Measurements from ENCODE around the gene HMGB4. TPM values are rescaled to one million over a fixed set of nuclear protein-coding genes. Genes with fewer than 3 reads are reported as not detected.

Gene HMGB4
- total and polyA plus RNA-seq, 9 of the 15 experiments (the other 6 are each of a cell fraction or from before 2014, with no cell fraction given), result not detected

DNA sequence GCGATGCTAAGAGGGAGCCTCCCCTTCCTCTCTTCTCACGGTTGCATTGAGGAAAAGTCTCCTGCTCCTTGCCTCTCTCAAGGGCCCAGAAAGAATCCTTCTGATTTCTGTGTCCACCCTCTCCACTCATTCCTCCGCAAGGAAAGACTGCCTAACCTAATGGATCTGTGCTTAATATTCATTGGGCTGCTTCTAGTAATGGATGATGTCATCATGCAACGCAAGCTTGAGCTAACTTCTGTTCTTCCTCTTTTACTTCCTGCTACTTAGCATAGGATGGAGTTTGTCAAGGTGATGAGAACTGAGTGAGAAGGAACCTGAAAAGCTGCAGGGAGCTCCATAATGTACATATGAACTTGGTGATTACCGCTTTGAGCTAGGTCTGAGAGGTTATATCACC is 35.2 kb upstream of the HMGB4 start:
- POLR2A ChIA-PET, result no interaction called here
- no peaks in the 10 kb centered on the region for H3K9me1 ChIP-seq (ENCODE audit: control insufficient read depth, insufficient read depth, low read length)
- DNase-seq (ENCODE audit: extremely low read depth in 1 of 4, low spot score in 3 of 4) (no peak), ATAC-seq (no peak), FAIRE-seq (no peak)
- intact Hi-C loops (cut with micrococcal nuclease) (no loop called here), in situ Hi-C loops (cut with MboI) (no loop called here)
- 2% methylated on average over 5 of the region's 5 CpGs for WGBS (ENCODE audit: insufficient coverage, low coverage, missing lambda C conversion rate)
- no peaks in the 10 kb centered on the region for H3K4me1 ChIP-seq (replicated peaks in 1 of 2; ENCODE audit: control insufficient read depth in 2 of 2, insufficient read depth in 2 of 2, low read length in 2 of 2)
- H3K79me2 ChIP-seq (ENCODE audit: control insufficient read depth, insufficient read depth, low read length), result no peaks in the 10 kb centered on the region
- no peaks in the 10 kb centered on the region; the same call in 1 of the 2 replicates for H4K20me1 ChIP-seq (replicated peaks; ENCODE audit: control insufficient read depth, insufficient read depth, low read length)
- H3K4me3 ChIP-seq, result no peak overlapping the region
- no peak overlapping the region for H3K4me2 ChIP-seq (ENCODE audit: insufficient read depth, low read length)
- H3K36me3 ChIP-seq (ENCODE audit: control insufficient read depth, insufficient read depth, low read length), result no peaks in the 10 kb centered on the region
- H2AFZ ChIP-seq (ENCODE audit: low read depth, low read length), result no peak overlapping the region
- no peak overlapping the region for H3K27ac ChIP-seq (ENCODE audit: extremely low read depth, low read depth, low read length)
- no peaks in the 10 kb centered on the region; the same call in 1 of the 2 replicates for H3K9me3 ChIP-seq (replicated peaks; ENCODE audit: control insufficient read depth, insufficient read depth, low read depth, low read length)
- TF ChIP-seq ZNF766 (CRISPR knock-in tag; conservative IDR thresholded peaks at IDR 0.05), result no peak
- TF ChIP-seq ATF7 (IDR thresholded peaks at IDR 0.05), result peak; percentile 41; the same call in 1 of the 2 replicates
- TF ChIP-seq, protein P1, sequence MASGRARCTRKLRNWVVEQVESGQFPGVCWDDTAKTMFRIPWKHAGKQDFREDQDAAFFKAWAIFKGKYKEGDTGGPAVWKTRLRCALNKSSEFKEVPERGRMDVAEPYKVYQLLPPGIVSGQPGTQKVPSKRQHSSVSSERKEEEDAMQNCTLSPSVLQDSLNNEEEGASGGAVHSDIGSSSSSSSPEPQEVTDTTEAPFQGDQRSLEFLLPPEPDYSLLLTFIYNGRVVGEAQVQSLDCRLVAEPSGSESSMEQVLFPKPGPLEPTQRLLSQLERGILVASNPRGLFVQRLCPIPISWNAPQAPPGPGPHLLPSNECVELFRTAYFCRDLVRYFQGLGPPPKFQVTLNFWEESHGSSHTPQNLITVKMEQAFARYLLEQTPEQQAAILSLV (tag; IDR thresholded peaks at IDR 0.05), result no peak
- peak; percentile 49 for TF ChIP-seq ATF3 (IDR thresholded peaks at IDR 0.05)
- TF ChIP-seq ATF3 (CRISPR knock-in tag; conservative IDR thresholded peaks at IDR 0.05), result no peak
- no peak for TF ChIP-seq HDAC2 (IDR thresholded peaks at IDR 0.05)
- H3K27me3 ChIP-seq (ENCODE audit: control insufficient read depth in 2 of 2, insufficient read depth in 2 of 2, low read length in 2 of 2), result no peaks in the 10 kb centered on the region
- no TSS peak for BruUV-seq (replicated peaks)
- no peak overlapping the region for H3K9ac ChIP-seq (ENCODE audit: insufficient read depth in 1 of 2, low read depth in 2 of 2, low read length in 2 of 2)
- CTCF ChIA-PET (ENCODE audit: low intra/inter-chr PET ratio), result no interaction called here

Data from K562 (cell line).